Mammary epithelial cell (primary cell): ENCODE data around the gene PGR.

Experiments used
- CTCF ChIP-seq, 2 donors: IDR thresholded peaks in 1 of 2; conservative IDR thresholded peaks in 1 of 2; 2 replicates each; pipeline ENCODE4 v1.5.1; 2011 to 2012; ENCODE audit warnings: inconsistent platforms in 2 of 2, low read length in 2 of 2, mild to moderate bottlenecking in 2 of 2, control low read depth in 1 of 2, low read depth in 1 of 2; ENCODE audit not compliant: insufficient read depth in 1 of 2; ENCODE audit errors: extremely low read depth in 1 of 2
- EZH2 ChIP-seq: IDR thresholded peaks from 2 replicates; pipeline ENCODE4 v1.6.1; 2012; ENCODE audit warnings: low read length, inconsistent platforms, borderline replicate concordance

DNA sequence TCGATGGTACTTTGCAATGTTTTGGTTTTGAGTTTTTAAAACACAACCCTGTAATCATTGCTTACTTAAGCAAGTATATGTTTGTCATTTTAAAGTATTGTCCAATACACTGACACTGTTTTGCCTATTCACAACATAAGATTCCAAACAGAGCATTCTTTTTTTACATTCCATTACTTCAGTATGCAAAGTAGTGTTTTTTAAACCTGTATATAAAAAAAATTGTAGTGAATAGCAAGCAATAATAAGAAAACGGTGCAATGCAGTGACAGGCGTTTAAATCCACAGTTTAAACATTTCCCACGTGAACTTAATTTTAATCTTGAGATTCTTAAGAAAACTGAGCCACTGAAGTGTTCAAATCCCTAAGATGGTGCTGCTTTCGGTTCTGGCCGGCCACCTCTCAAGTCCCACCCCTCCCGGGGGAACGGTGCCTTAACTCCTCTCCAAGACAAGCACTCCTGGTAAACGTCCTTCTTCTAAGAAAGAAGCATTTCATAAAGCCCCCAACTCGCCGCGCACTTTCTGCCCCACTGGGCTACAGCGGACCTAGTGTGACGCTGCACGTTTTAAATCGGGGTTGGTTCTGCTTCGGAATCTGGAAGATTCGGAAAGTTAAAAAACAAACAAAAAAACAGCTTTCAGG lies 2.9 kb downstream of the PGR start:
- TF ChIP-seq EZH2: peak; percentile 94
- no peak for TF ChIP-seq CTCF (conservative IDR thresholded peaks at IDR 0.05 in 1 of 2, IDR thresholded peaks at IDR 0.05 in 1 of 2; ENCODE audit: extremely low read depth in 1 of 2, insufficient read depth in 1 of 2, low read depth in 1 of 2, low read length in 2 of 2)
